GM12891 (cell line): ENCODE results near the gene VPS13C.

Source experiments
- DNase-seq: peaks from one replicate; pipeline ENCODE4 v3.0.0; 2011; ENCODE audit warnings: low spot score; ENCODE audit not compliant: insufficient read length
- FAIRE-seq: peaks from 2 replicates; lab custom pipeline; 2011; peaks lifted over from hg19 to GRCh38; lab: Jason Lieb, UNC
- PAX5 ChIP-seq: IDR thresholded peaks from 2 replicates; pipeline ENCODE4 v1.6.1; 2011; ENCODE audit warnings: low read length, moderate library complexity, mild to moderate bottlenecking; ENCODE audit not compliant: insufficient read depth, severe bottlenecking
- POLR2A ChIP-seq: IDR thresholded peaks from 2 replicates; pipeline ENCODE4 v1.6.1; 2011; ENCODE audit warnings: low read depth, low read length, control low read depth
- POLR2AphosphoS5 ChIP-seq: IDR thresholded peaks from 2 replicates; pipeline ENCODE4 v1.6.1; 2011; ENCODE audit warnings: low read depth, low read length, control low read depth
- POU2F2 ChIP-seq: IDR thresholded peaks from 2 replicates; pipeline ENCODE4 v1.6.1; 2011; ENCODE audit warnings: low read depth, mild to moderate bottlenecking, control low read depth, low read length, moderate library complexity
- SPI1 ChIP-seq: IDR thresholded peaks from 2 replicates; pipeline ENCODE4 v1.6.1; 2011; ENCODE audit warnings: low read depth, low read length, control low read depth
- TAF1 ChIP-seq: IDR thresholded peaks from 2 replicates; pipeline ENCODE4 v1.6.1; 2011; ENCODE audit warnings: low read depth, low read length, control low read depth

The VPS13C gene

DNA sequence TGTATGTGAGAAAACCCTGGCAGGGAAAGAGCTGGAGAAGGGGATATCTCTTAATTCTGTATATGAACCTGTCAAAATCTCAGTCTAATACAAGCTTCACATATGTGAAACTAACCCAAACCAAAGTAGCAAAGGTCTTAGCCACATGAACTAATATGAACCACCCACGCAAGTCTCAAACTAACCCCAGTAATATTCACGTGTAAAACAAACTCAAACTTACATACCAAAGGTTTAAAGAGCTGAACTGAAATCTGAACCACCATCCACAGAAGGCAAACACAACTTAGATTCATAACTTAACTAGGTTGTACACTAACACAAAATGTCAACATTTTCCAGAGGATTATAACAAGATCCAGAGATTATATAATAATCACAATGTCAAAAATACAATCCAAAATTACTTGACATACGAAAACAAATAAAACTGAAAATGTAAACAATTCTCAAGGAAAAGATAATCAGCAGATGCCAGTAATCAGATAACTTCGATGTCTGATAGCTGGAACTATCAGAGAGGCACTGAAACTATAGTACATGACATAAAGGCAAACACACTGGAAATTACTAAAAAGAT lies 64.1 kb downstream of the VPS13C start:
- peak; percentile 26 for FAIRE-seq
- TF ChIP-seq PAX5 (no peak), POU2F2 (no peak), SPI1 (no peak), POLR2A (no peak), TAF1 (no peak), POLR2AphosphoS5 (no peak)
- no peak for DNase-seq

DNA sequence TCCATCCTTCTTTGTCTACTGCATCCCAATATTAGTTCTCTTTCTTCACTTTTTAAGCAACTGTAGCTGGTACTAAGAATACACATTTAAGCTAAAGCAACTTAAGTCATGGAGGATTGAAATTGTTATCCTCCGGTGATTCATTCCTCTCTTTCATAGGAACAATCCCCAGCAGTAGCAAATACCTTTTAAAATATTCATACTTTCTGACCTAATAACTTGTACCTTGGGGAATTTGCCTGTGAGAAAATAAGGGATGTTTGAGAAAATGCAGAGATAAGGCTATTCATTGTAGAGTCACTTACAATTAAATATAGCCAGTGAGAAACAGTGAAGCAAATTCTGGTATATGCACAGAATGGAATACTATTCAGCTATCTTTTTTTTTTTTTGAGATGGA lies 66.0 kb downstream of the VPS13C start:
- FAIRE-seq (no peak), DNase-seq (no peak)
- TF ChIP-seq POLR2A, result no peak
- no peak for TF ChIP-seq TAF1

DNA sequence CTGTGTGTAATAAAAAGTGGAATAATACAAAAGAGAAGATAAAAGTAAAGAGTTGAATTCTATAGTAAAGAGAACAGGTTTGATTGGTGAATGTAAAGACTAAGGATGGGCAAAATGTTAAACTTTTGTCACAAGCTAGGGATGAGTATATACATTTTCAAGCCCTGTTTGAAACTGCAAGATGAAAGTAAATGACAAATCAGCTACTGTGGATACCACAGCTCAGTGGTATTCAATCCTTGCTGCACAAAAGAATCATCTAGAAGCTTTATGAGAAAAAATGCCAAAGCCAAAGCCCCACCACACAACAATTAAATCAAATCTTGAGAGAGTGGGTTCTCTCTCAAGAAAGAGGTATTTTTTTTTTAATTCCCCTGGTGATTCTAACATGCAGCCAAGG lies 67.7 kb downstream of the VPS13C start:
- FAIRE-seq (no peak), DNase-seq (no peak)
- TF ChIP-seq POU2F2 (no peak), POLR2A (no peak), POLR2AphosphoS5 (no peak), TAF1 (no peak), SPI1 (no peak), PAX5 (no peak)

DNA sequence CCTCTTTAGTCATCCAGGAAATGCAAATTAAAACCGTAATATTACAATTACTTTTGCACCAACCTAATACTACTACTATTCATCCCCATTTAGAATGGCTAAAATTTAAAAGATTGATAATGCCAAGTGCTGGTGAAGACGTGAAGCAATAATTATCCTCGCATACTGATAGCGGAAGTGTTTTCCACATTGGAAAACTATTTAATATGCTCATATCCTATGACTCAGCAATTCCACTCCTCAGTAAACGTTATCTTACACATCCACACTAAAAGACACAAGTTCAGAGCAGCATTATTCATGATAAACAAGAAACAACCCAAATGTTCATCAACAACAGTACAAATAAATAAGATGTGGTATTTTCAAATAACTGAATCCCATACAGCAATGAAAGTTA lies 70.6 kb downstream of the VPS13C start:
- DNase-seq, result no peak
- TF ChIP-seq SPI1 (no peak), POLR2AphosphoS5 (no peak), POU2F2 (no peak), POLR2A (no peak)

DNA sequence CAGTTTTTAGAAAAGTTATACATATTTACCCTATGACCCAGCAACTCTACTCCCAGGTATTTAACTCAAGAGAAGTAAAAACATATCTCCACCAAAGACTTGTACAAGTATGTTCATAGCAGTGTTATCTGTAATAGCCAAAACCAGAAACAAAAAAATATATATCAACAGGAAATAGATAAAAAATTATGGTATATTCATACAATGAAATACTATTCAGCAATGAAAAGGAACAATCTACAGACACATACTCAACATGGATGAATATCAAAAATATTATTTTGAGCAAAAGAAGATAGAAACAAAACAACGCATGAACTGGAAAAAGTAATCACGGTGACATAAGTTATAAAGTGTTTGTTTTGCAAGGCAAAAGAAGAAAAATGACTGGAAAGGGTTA lies 72.4 kb downstream of the VPS13C start:
- no peak for FAIRE-seq
- DNase-seq, result no peak
- TF ChIP-seq PAX5 (no peak), POU2F2 (no peak), POLR2AphosphoS5 (no peak), TAF1 (no peak), SPI1 (no peak), POLR2A (no peak)

More for the DNA sequence above, 70.6 kb downstream of the VPS13C start:
- FAIRE-seq, result no peak

DNA sequence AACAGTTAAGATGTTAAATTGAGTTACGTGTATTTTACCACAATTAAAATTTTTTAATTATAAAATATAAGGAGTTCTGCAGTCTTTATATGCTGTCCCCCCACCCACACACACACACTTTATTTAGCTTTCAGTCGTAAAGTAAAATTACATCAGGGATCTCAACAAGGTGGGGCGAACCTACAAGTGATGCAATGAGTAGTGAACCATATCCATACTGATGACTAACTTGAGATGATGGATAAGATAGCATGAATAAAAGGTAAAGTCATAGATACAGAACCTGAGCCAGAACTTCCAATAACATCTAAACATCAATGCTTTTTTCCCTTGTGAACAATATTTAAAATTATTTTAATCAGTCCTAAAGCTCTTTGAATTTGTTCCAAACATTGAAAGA lies 77.2 kb downstream of the VPS13C start:
- TF ChIP-seq SPI1, result no peak
- no peak for TF ChIP-seq TAF1
- TF ChIP-seq POU2F2, result no peak
- DNase-seq (no peak), FAIRE-seq (no peak)

DNA sequence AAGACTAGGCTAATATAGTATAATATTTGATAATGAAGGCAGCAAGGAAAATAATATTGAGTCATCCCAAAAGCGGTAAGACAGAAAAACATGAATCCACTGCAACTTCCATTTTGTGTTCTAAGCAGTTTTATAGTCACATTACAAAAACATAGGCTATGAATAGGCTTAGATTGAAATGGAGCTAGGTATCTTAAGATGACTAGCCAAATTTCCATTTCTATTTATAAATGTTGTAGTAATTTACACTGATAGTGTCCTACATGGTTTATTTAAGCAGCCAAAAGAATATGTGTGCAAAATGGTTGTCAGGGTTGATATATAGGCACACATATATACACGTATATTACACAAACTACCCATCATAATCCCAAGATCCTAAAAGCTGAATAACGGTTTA lies 82.0 kb downstream of the VPS13C start:
- no peak for FAIRE-seq
- DNase-seq, result no peak
- TF ChIP-seq POLR2A (no peak), SPI1 (no peak), POLR2AphosphoS5 (no peak), TAF1 (no peak), PAX5 (no peak), POU2F2 (no peak)

DNA sequence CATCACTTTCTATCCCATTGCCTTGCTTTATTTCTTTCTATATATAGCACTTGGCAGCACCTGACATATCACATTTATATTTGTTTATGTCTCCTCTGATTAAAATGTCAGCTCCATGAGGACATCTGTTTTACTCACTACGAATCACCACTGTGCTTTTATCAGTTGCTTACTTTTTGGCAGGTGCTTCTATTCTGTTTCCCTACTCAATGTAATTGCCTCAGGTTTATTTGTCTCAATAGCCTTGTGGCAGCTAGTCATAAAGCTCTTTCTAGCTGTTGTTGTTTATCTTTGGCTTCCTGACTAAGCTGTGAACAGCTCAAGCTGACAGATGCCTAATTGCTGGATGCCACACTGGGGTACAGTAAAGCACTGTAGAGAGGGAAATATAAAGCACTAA lies 85.5 kb downstream of the VPS13C start:
- peak; percentile 5 for FAIRE-seq
- no peak for DNase-seq
- TF ChIP-seq POLR2AphosphoS5 (no peak), TAF1 (no peak), SPI1 (no peak), POU2F2 (no peak), POLR2A (no peak), PAX5 (no peak)

DNA sequence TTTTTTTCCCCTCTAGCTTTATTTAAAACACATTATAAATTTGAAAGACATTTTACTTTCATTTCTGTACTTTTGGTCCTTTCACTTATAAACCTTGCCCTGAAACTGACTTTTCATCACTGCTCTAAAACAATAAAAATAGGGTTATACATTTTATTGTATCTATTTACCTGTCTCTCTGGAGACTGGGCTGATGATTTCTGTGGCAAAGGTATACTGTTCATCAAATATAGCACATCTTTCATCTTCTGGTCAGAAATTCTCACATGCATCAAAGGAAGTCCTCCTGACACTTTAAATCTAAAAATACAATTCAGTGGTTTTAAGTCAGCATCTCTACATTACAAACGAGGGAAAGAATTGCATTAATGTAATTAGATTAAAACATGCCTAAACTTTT lies 86.1 kb downstream of the VPS13C start:
- no peak for FAIRE-seq

DNA sequence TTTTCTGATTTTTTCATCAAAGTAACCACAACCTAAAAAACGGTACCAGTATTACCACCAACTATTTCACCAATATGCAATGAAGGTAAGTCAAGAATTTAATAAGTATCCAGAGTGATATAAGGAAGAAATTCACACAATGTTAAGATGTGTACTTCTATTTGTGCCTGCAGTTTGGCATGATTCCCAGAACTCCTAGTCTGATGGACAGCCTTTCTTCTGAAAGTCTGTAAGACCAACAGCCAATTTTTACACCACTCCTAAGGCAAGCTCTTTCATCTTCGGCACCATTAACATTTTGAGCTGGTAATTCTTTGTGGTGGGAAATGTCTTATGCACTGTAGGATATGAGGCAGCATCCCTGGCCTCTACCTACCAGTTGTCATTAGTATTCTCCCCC lies 108.3 kb downstream of the VPS13C start:
- FAIRE-seq (no peak), DNase-seq (no peak)

More for the DNA sequence above, 86.1 kb downstream of the VPS13C start:
- DNase-seq, result no peak
- TF ChIP-seq TAF1, result no peak
- no peak for TF ChIP-seq POLR2AphosphoS5
- TF ChIP-seq PAX5, result no peak
- no peak for TF ChIP-seq SPI1
- TF ChIP-seq POLR2A, result no peak
- no peak for TF ChIP-seq POU2F2

More for the DNA sequence above, 108.3 kb downstream of the VPS13C start:
- no peak for TF ChIP-seq SPI1
- TF ChIP-seq POU2F2, result no peak
- no peak for TF ChIP-seq TAF1
- no peak for TF ChIP-seq PAX5
- no peak for TF ChIP-seq POLR2AphosphoS5
- no peak for TF ChIP-seq POLR2A
